K562 (cell line): ENCODE data around the gene P2RX2. TPM values are rescaled to one million over a fixed set of nuclear protein-coding genes. Genes with fewer than 3 reads are reported as not detected.
A peak's percentile ranks its signal among the peaks of the same experiment; 100 is the strongest.

Experiments
- ATAC-seq: fragments of 200-7000 bp; cut with Tn5 transposase; 3 replicates; pipeline ENCODE4 v1.9.1; 2020; ENCODE audit warnings: moderate library complexity
- BruUV-seq: library from RNA; stranded (reverse); fragments of 400-500 nt; replicated peaks from 2 replicates; lab custom pipeline; 2021; lab: Mats Ljungman, UMichigan
- CTCF ChIA-PET: fragments of 300-600 bp; formaldehyde crosslinking; extraction: SDS; loops from one replicate; lab custom pipeline; 2021; ENCODE audit warnings: low intra/inter-chr PET ratio; lab: Yijun Ruan, JAX
- POLR2A ChIA-PET: fragments of 300-600, 350-650 bp; sonication (Branson Sonifier 250); formaldehyde crosslinking; extraction: SDS; loops from one replicate; lab custom pipeline; 2021; ENCODE audit warnings: antibody characterized with exemption, inconsistent platforms; lab: Yijun Ruan, JAX
- DNase-seq, 4 experiments: peaks; one replicate each; pipeline versions ENCODE4 v3.0.0 to v3.0.0-alpha.2; 2011 to 2018; ENCODE audit warnings: low spot score in 3 of 4, mixed read lengths in 3 of 4; ENCODE audit errors: extremely low read depth in 1 of 4
- FAIRE-seq: peaks from 2 replicates; lab custom pipeline; 2011; peaks lifted over from hg19 to GRCh38; lab: Jason Lieb, UNC
- H2AFZ ChIP-seq: 2 replicates; pipeline ENCODE4 v1.6.0; 2011; ENCODE audit warnings: low read depth, low read length, control low read depth, inconsistent platforms
- H3K27ac ChIP-seq: fragments of 200-600 bp; 3 replicates; pipeline ENCODE4 v1.8.0; 2011; ENCODE audit warnings: low read depth, mild to moderate bottlenecking, control low read depth, inconsistent platforms, low read length, moderate library complexity, mixed read lengths; ENCODE audit errors: extremely low read depth
- H3K27me3 ChIP-seq, 2 experiments: fragments of 300-600 bp in 1 of 2; 2 replicates in 1 of 2; 3 replicates in 1 of 2; pipeline versions ENCODE4 v1.6.0 to v1.8.0; 2011; ENCODE audit warnings: inconsistent platforms in 2 of 2, low read length in 2 of 2, mild to moderate bottlenecking in 1 of 2, mixed read lengths in 1 of 2, moderate library complexity in 1 of 2; ENCODE audit not compliant: control insufficient read depth in 2 of 2, insufficient read depth in 2 of 2
- H3K36me3 ChIP-seq: fragments of 300-600 bp; 3 replicates; pipeline ENCODE4 v1.8.0; 2011; ENCODE audit warnings: mild to moderate bottlenecking, low read length, inconsistent platforms; ENCODE audit not compliant: control insufficient read depth, insufficient read depth
- H3K4me1 ChIP-seq, 2 experiments: fragments of 200-600 bp in 1 of 2; replicated peaks in 1 of 2; 2 replicates in 1 of 2; 3 replicates in 1 of 2; pipeline versions ENCODE4 v1.5.1 to v1.8.0; 2011; ENCODE audit warnings: inconsistent platforms in 2 of 2, low read length in 2 of 2, mild to moderate bottlenecking in 1 of 2, mixed read lengths in 1 of 2, moderate library complexity in 1 of 2; ENCODE audit not compliant: control insufficient read depth in 2 of 2, insufficient read depth in 2 of 2
- H3K4me2 ChIP-seq: 2 replicates; pipeline ENCODE4 v1.6.1; 2011; ENCODE audit warnings: low read length, control low read depth, inconsistent platforms, mixed read lengths; ENCODE audit not compliant: insufficient read depth
- H3K4me3 ChIP-seq: fragments of 200-600 bp; sonication (generic), shearing (Covaris generic); 2 replicates; pipeline ENCODE4 v1.5.1; 2016; ENCODE audit warnings: control low read depth, inconsistent platforms
- H3K79me2 ChIP-seq: fragments of 200-600 bp; 3 replicates; pipeline ENCODE4 v1.8.0; 2011; ENCODE audit warnings: low read length, inconsistent platforms; ENCODE audit not compliant: control insufficient read depth, insufficient read depth
- H3K9ac ChIP-seq, 2 experiments: 2 replicates each; pipeline versions ENCODE4 v1.6.0 to v1.6.1; 2011; ENCODE audit warnings: low read depth in 2 of 2, low read length in 2 of 2, control low read depth in 1 of 2, inconsistent platforms in 1 of 2, mild to moderate bottlenecking in 1 of 2, mixed read lengths in 1 of 2; ENCODE audit not compliant: insufficient read depth in 1 of 2
- H3K9me1 ChIP-seq: one replicate; pipeline ENCODE4 v1.6.0; 2011; ENCODE audit warnings: inconsistent platforms, mild to moderate bottlenecking, low read length, moderate library complexity; ENCODE audit not compliant: control insufficient read depth, insufficient read depth
- H3K9me3 ChIP-seq: replicated peaks from 2 replicates; pipeline ENCODE4 v1.5.1; 2011; ENCODE audit warnings: low read depth, low read length, inconsistent platforms; ENCODE audit not compliant: control insufficient read depth, insufficient read depth
- H4K20me1 ChIP-seq: replicated peaks from 2 replicates; pipeline ENCODE4 v1.6.1; 2011; ENCODE audit warnings: low read length, inconsistent platforms, mixed read lengths; ENCODE audit not compliant: control insufficient read depth, insufficient read depth
- POLR2G ChIP-seq: fragments of 200-400 bp; formaldehyde crosslinking; IDR thresholded peaks from 2 replicates; pipeline ENCODE4 v1.6.1; 2017; ENCODE audit warnings: low read depth, mild to moderate bottlenecking, antibody characterized with exemption, low read length, moderate library complexity
- SIN3A ChIP-seq, 2 experiments: fragments of 150-350 bp in 1 of 2; IDR thresholded peaks; 2 replicates each; pipeline ENCODE4 v1.6.1; 2011 to 2016; ENCODE audit warnings: borderline replicate concordance in 2 of 2, low read depth in 2 of 2, low read length in 2 of 2, mild to moderate bottlenecking in 2 of 2, moderate library complexity in 2 of 2; ENCODE audit not compliant: control insufficient read depth in 1 of 2
- ZNF324 ChIP-seq: fragments of 250-450 bp; sonication (Bioruptor Pico); IDR thresholded peaks from 2 replicates; pipeline ENCODE4 v1.4.0; 2020; ENCODE audit warnings: mild to moderate bottlenecking
- WGBS: fragments of 100-300 bp; shearing (Covaris generic); methylation state at CpG from one replicate; pipeline ENCODE4 v1.1.6; 2016; ENCODE audit warnings: low coverage, mixed read lengths; ENCODE audit not compliant: insufficient coverage; ENCODE audit errors: missing lambda C conversion rate; 5-methylcytosine and 5-hydroxymethylcytosine counted together
- in situ Hi-C: fragments of 300-500 bp; cut with MboI; formaldehyde crosslinking; loops from 4 replicates; pipeline ENCODE4 v1.15.0; 2018; ENCODE audit warnings: inconsistent platforms, mixed read lengths
- intact Hi-C: fragments of 100-400 bp; cut with micrococcal nuclease; formaldehyde crosslinking; loops from 2 replicates; pipeline ENCODE4 v1.14.2; 2022
- polyA plus RNA-seq, 8 experiments: library from polyadenylated mRNA; depleted of rRNA in 4 of 8; stranded (reverse) in 5 of 8; unstranded in 3 of 8; fragments of >200 nt; fragmentation: Nextera tagmentation in 2 of 8; fragmentation: Illumina TruSeq in 1 of 8; extraction: Ambion mirVana in 2 of 8; extraction: Trizol in 1 of 8; gene quantifications; 2 replicates each; pipeline versions ENCODE4 v1.2.1 to v1.2.3, GENCODE V29; 2011 to 2014; ENCODE audit warnings: inconsistent platforms in 1 of 8, missing spikeins in 1 of 8
- total RNA-seq, 7 experiments: library from RNA; depleted of rRNA in 6 of 7; stranded (reverse); fragments of >200 nt in 6 of 7; fragmentation: Illumina TruSeq in 2 of 7; extraction: Trizol in 2 of 7; gene quantifications; 2 replicates each; pipeline versions ENCODE4 v1.2.1 to v1.2.3, GENCODE V29; 2011 to 2021; ENCODE audit warnings: low replicate concordance in 1 of 7

The P2RX2 gene
- total and polyA plus RNA-seq, 9 of the 15 experiments (the other 6 are each of a cell fraction or from before 2014, with no cell fraction given): not detected

GRCh38 chr12:132572801-132573760 lies 45.5 kb upstream of the P2RX2 start:
- intact Hi-C loops: no loop called here
- no peaks in the 10 kb centered on the region for H3K9me1 ChIP-seq
- H3K9me3 ChIP-seq: no peaks in the 10 kb centered on the region
- no peak overlapping the region for H3K27ac ChIP-seq
- 97% methylated on average over 18 of the region's 36 CpGs for WGBS
- no peak overlapping the region for H3K4me2 ChIP-seq
- H3K9ac ChIP-seq: no peak overlapping the region; a peak in 1 of 4 replicates
- ATAC-seq (no peak), FAIRE-seq (no peak), DNase-seq (no peak)
- TF ChIP-seq SIN3A (IDR thresholded peaks at IDR 0.05; ENCODE audit: borderline replicate concordance in 2 of 2, control insufficient read depth in 1 of 2, low read depth in 2 of 2, low read length in 2 of 2) (no peak), ZNF324 (CRISPR knock-in tag) (no peak), POLR2G (peak; percentile 23; the same call in 1 of the 2 replicates)
- no peaks in the 10 kb centered on the region; the same call in 1 of the 2 replicates for H4K20me1 ChIP-seq
- ChIA-PET CTCF (no interaction called here), POLR2A (no interaction called here)
- no peaks in the 10 kb centered on the region for H3K27me3 ChIP-seq
- peaks cover 87% of the 10 kb centered on the region; the same call in 2 of the 3 replicates for H3K36me3 ChIP-seq
- BruUV-seq: no TSS peak
- no peaks in the 10 kb centered on the region for H3K79me2 ChIP-seq
- peaks cover 0 to 57% of the 10 kb centered on the region in 2 experiments; a peak in 2 of 5 replicates for H3K4me1 ChIP-seq
- no peak overlapping the region for H2AFZ ChIP-seq
- H3K4me3 ChIP-seq: no peak overlapping the region
- in situ Hi-C loops: no loop called here
